Measurements from ENCODE around the gene FIBP. TPM values are rescaled to one million over a fixed set of nuclear protein-coding genes. Genes with fewer than 3 reads are reported as not detected.

Gene FIBP
- polyA plus RNA-seq, 1 donor from 2014 or later = 248 TPM

DNA sequence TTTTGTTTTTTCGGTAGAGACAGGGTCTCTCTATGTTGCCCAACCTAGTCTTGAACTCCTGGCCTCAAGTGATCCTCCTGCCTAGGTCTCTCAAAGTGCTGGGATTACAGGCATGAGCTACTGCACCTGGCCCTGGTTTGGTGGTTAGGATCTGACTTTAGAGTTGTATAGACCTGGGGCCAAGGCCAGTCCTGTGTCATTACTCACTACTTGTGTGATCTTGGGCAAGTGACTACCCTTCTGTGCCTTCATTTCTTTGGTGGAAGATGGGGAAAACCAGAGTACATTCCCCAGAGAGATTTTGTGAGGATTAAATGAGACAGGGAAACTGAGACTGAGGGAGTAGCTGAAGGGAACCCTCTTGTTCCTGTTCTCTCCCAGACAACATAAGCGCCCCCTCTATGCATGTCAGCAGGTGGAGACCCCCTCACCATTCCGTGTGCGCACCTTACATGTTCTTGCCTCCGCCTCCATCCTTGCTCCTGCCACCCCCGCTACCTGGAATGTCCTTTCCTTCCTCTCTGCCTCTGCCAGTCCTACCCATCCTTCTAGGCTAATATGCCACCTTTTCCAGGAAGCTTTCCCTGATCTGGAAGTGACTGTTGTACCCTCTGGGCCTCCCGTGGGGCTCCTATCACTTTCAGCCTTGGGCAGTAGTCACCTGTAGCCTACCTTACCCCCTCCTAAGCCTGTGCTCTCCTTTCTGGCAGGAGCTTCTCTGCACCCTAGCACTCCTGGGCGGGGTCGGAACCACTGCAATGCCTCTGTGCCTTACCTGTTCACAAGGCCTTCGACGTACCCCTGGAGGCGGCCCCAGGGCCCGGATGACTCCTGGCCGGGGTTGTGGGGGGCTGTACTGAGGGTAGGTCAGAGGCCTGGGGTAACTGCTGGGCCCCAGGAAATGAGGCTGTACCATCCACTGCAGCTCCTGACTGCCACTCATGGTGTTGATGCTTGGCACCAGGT, 8.0 kb upstream of the FIBP start:
- no peaks in the 10 kb centered on the region for H3K9me3 ChIP-seq (ENCODE audit: low read length)
- H3F3A ChIP-seq (ENCODE audit: insufficient read depth, low read length, poor library complexity, severe bottlenecking) = no peaks in the 10 kb centered on the region
- H4K20me1 ChIP-seq (ENCODE audit: insufficient read depth) = no peaks in the 10 kb centered on the region
- no peak overlapping the region for H3K9ac ChIP-seq (ENCODE audit: low read length)
- H3K4me3 ChIP-seq (ENCODE audit: low read length) = no peak overlapping the region
- peaks cover 39% of the 10 kb centered on the region for H3K27me3 ChIP-seq (ENCODE audit: insufficient read depth, low read depth, low read length)
- no peak overlapping the region for H3K4me2 ChIP-seq (ENCODE audit: low read length)
- no peaks in the 10 kb centered on the region for H3K36me3 ChIP-seq (ENCODE audit: insufficient read depth, low read length)
- H3K9me2 ChIP-seq (ENCODE audit: insufficient read depth, low read length) = no peaks in the 10 kb centered on the region
- H3K79me2 ChIP-seq (replicated peaks; ENCODE audit: insufficient read depth, low read length) = no peaks in the 10 kb centered on the region
- H2AFZ ChIP-seq (ENCODE audit: low read depth, low read length) = no peak overlapping the region
- no peak for TF ChIP-seq EZH2 (IDR thresholded peaks at IDR 0.05; ENCODE audit: borderline replicate concordance, insufficient read depth, low read length, poor library complexity, severe bottlenecking)
- no peak for TF ChIP-seq MXI1 (conservative IDR thresholded peaks at IDR 0.05; ENCODE audit: poor library complexity, severe bottlenecking)
- no peak for TF ChIP-seq SMC3 (conservative IDR thresholded peaks at IDR 0.05; ENCODE audit: poor library complexity)
- TF ChIP-seq TAF1 (IDR thresholded peaks at IDR 0.05; ENCODE audit: low read depth) = no peak
- no peak for TF ChIP-seq EP300 (conservative IDR thresholded peaks at IDR 0.05; ENCODE audit: poor library complexity, severe bottlenecking)
- TF ChIP-seq POLR2AphosphoS5 (IDR thresholded peaks at IDR 0.05) = no peak
- TF ChIP-seq, protein P1, sequence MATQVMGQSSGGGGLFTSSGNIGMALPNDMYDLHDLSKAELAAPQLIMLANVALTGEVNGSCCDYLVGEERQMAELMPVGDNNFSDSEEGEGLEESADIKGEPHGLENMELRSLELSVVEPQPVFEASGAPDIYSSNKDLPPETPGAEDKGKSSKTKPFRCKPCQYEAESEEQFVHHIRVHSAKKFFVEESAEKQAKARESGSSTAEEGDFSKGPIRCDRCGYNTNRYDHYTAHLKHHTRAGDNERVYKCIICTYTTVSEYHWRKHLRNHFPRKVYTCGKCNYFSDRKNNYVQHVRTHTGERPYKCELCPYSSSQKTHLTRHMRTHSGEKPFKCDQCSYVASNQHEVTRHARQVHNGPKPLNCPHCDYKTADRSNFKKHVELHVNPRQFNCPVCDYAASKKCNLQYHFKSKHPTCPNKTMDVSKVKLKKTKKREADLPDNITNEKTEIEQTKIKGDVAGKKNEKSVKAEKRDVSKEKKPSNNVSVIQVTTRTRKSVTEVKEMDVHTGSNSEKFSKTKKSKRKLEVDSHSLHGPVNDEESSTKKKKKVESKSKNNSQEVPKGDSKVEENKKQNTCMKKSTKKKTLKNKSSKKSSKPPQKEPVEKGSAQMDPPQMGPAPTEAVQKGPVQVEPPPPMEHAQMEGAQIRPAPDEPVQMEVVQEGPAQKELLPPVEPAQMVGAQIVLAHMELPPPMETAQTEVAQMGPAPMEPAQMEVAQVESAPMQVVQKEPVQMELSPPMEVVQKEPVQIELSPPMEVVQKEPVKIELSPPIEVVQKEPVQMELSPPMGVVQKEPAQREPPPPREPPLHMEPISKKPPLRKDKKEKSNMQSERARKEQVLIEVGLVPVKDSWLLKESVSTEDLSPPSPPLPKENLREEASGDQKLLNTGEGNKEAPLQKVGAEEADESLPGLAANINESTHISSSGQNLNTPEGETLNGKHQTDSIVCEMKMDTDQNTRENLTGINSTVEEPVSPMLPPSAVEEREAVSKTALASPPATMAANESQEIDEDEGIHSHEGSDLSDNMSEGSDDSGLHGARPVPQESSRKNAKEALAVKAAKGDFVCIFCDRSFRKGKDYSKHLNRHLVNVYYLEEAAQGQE (IDR thresholded peaks at IDR 0.05; ENCODE audit: borderline replicate concordance) = no peak
- no peak for TF ChIP-seq RAD21 (conservative IDR thresholded peaks at IDR 0.05)
- TF ChIP-seq, protein P2, sequence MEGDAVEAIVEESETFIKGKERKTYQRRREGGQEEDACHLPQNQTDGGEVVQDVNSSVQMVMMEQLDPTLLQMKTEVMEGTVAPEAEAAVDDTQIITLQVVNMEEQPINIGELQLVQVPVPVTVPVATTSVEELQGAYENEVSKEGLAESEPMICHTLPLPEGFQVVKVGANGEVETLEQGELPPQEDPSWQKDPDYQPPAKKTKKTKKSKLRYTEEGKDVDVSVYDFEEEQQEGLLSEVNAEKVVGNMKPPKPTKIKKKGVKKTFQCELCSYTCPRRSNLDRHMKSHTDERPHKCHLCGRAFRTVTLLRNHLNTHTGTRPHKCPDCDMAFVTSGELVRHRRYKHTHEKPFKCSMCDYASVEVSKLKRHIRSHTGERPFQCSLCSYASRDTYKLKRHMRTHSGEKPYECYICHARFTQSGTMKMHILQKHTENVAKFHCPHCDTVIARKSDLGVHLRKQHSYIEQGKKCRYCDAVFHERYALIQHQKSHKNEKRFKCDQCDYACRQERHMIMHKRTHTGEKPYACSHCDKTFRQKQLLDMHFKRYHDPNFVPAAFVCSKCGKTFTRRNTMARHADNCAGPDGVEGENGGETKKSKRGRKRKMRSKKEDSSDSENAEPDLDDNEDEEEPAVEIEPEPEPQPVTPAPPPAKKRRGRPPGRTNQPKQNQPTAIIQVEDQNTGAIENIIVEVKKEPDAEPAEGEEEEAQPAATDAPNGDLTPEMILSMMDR (IDR thresholded peaks at IDR 0.05; ENCODE audit: poor library complexity, severe bottlenecking) = no peak
- H3K27ac ChIP-seq (ENCODE audit: low read length) = no peak overlapping the region

DNA sequence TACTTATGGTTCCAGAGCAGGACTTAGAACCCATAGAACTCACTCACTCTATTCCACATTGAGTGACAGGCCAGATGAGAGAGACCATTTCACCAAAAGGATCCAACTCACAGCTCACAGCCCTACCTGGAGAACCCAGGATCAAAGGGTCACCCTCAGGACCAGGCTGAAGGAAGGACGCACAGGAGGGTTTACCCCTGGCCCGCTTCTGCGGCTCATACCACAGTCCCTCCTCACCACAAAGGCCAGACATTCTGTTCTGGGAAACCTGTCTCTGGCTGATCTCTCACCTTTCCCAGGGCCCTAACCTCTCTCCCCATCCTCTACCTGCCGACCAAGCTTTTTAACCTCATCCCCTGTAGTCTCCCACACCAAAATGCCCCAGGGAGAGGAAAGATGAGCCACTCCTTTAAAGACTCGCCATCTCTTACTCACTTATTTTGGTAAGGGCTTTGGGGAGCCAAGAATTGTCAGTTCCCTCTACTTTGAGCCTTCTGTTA, 7.3 kb upstream of the FIBP start:
- H4K20me1 ChIP-seq (ENCODE audit: insufficient read depth) = no peaks in the 10 kb centered on the region

More for the DNA sequence above, 7.3 kb upstream of the FIBP start:
- Histone ChIP-seq H3K9me3 (ENCODE audit: low read length) (no peaks in the 10 kb centered on the region), H3K4me3 (ENCODE audit: low read length) (no peak overlapping the region), H3F3A (ENCODE audit: insufficient read depth, low read length, poor library complexity, severe bottlenecking) (no peaks in the 10 kb centered on the region), H2AFZ (ENCODE audit: low read depth, low read length) (no peak overlapping the region), H3K4me2 (ENCODE audit: low read length) (no peak overlapping the region), H3K27me3 (ENCODE audit: insufficient read depth, low read depth, low read length) (peaks cover 31% of the 10 kb centered on the region), H3K79me2 (replicated peaks; ENCODE audit: insufficient read depth, low read length) (no peaks in the 10 kb centered on the region), H3K9ac (ENCODE audit: low read length) (no peak overlapping the region), H3K9me2 (ENCODE audit: insufficient read depth, low read length) (no peaks in the 10 kb centered on the region), H3K36me3 (ENCODE audit: insufficient read depth, low read length) (no peaks in the 10 kb centered on the region), H3K27ac (ENCODE audit: low read length) (no peak overlapping the region)
- no peak for TF ChIP-seq EZH2 (IDR thresholded peaks at IDR 0.05; ENCODE audit: borderline replicate concordance, insufficient read depth, low read length, poor library complexity, severe bottlenecking)
- TF ChIP-seq, protein P1 (IDR thresholded peaks at IDR 0.05; ENCODE audit: borderline replicate concordance) = no peak
- no peak for TF ChIP-seq TAF1 (IDR thresholded peaks at IDR 0.05; ENCODE audit: low read depth)
- TF ChIP-seq, protein P2 (IDR thresholded peaks at IDR 0.05; ENCODE audit: poor library complexity, severe bottlenecking) = no peak
- no peak for TF ChIP-seq POLR2AphosphoS5 (IDR thresholded peaks at IDR 0.05)
- no peak for TF ChIP-seq RAD21 (conservative IDR thresholded peaks at IDR 0.05)

Data from neural cell (in vitro differentiated cells).